Measurements from ENCODE around the gene GPR83.
"Not testable (repeated sequence)": the region's sequence is repeated elsewhere in the genome, so short reads cannot be mapped to it uniquely, and the experiment has no call there.

Gene GPR83

DNA sequence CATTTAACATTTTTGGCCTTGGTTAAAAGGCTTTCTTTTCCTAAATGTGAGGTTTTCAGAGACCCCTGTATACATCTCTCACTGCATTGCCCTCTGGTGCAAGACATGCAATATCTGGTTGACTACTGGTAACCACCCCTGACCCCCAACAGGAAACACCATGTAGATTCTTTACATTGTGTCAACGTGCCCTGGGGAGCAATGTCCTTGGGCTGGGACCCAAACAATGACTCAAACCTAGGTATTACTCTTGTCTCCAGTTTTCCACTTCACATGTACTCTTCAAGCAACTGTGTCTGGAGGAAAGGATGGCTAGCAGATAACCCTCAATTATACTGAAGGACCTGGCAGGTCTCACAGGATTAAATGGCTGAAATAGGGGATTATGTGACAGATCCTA lies 1.1 kb upstream of the GPR83 start:
- Mint-ChIP-seq H3K27ac (no peak overlapping the region), H3K36me3 (ENCODE audit: low read depth) (no peaks in the 10 kb centered on the region), H3K27me3 (peaks cover 54% of the 10 kb centered on the region), H3K4me3 (no peak overlapping the region), H3K9me3 (peaks cover 4% of the 10 kb centered on the region), H3K4me1 (ENCODE audit: low read depth) (peaks cover 17% of the 10 kb centered on the region)
- intact Hi-C loops (cut with micrococcal nuclease), result no loop called here

DNA sequence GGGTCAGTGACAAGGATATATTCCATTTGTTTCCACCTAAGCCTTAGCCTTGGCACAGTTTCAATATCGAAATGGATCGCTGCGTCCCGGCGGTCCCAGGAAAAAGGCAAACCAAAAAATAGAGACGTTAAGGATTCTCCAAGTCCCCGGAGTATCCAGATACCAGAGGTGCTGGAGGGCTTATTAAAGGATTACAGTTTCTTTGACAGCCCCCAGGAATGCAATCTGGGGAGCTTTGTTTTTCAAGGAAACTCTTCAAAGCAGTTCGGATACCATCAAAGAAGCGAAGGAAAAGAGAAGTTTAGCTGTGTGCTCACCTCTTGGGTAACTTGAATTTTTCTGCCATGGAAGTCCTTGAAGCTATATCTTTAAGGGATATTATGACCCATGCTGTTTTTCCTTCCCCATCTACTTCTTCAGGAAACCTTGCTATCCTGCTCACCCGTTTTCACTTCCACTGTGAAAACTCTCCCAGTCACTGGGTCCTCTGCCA lies 600 bp upstream of the GPR83 start:
- intact Hi-C loops (cut with micrococcal nuclease), result no loop called here
- peaks cover 17% of the 10 kb centered on the region for H3K4me1 Mint-ChIP-seq (ENCODE audit: low read depth)
- peaks cover 56% of the 10 kb centered on the region for H3K27me3 Mint-ChIP-seq
- no peak overlapping the region for H3K4me3 Mint-ChIP-seq
- no peaks in the 10 kb centered on the region for H3K36me3 Mint-ChIP-seq (ENCODE audit: low read depth)
- no peak overlapping the region for H3K27ac Mint-ChIP-seq
- no peaks in the 10 kb centered on the region for H3K9me3 Mint-ChIP-seq

DNA sequence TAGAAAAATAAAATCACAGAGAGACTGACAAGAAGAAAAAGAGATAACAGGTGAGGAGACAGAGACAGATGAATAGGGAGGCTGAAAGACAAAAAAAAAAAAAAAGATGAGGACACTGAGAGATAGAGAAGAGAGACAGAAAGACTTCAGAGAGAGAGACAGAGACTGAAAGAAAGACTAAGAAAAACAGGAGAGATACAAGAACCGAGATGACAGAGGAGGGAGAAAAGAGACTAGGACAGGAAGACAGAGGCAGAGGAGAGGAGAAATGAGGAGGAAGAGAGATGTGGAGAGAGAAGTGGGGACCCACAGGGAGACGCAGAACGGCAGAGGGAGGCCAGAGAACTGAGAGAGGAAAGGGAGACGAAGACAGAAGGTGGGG lies 771 bp downstream of the GPR83 start:
- peaks cover 17% of the 10 kb centered on the region for H3K4me1 Mint-ChIP-seq (ENCODE audit: low read depth)
- no peak overlapping the region for H3K4me3 Mint-ChIP-seq
- H3K9me3 Mint-ChIP-seq, result no peaks in the 10 kb centered on the region
- H3K36me3 Mint-ChIP-seq (ENCODE audit: low read depth), result no peaks in the 10 kb centered on the region
- H3K27ac Mint-ChIP-seq, result no peak overlapping the region
- peaks cover 56% of the 10 kb centered on the region for H3K27me3 Mint-ChIP-seq
- intact Hi-C loops (cut with micrococcal nuclease), result no loop called here

DNA sequence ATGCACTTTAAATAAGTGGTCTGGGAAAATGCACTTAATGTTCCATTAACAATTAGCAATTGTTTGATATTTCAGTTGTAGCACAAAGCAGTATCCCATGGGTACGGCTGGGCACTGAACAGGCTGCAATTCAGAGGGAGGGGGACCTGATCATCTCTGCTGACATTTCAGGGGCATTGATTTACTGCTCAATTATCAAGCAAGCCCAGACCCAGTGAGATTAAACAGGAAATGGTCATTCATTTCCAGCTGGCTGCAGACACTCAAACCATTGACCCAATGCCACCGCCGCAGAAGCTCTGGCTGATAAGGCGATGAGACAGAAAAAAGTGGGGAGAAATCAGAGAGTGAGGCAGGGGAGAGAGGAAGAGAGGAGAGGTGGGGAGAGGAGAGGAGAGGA lies 1.2 kb downstream of the GPR83 start:
- Mint-ChIP-seq H3K4me3 (no peak overlapping the region), H3K27me3 (peaks cover 56% of the 10 kb centered on the region), H3K4me1 (ENCODE audit: low read depth) (peaks cover 17% of the 10 kb centered on the region), H3K36me3 (ENCODE audit: low read depth) (no peaks in the 10 kb centered on the region), H3K27ac (no peak overlapping the region), H3K9me3 (no peaks in the 10 kb centered on the region)
- intact Hi-C loops (cut with micrococcal nuclease), result no loop called here

DNA sequence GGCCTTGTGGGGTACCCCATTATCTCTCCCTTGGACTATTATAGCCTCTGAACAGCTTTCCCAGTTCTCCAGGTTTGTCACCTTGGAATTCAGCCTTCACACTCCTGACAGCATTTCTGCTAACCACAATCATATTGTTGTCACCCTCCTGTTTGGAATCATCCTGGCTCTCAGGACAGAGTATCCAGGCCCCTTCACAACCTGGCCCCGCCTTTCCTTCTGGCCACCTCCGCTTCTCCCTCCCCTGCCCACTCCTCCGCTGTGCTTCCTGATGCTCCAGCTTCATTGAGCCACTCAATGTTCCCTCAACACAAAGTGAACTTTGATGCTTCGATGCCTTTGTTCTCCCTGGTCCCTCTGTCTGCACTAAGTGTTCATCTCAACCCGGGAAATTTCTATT lies 3.1 kb downstream of the GPR83 start:
- Mint-ChIP-seq H3K27me3 (peaks cover 53% of the 10 kb centered on the region), H3K4me1 (ENCODE audit: low read depth) (peaks cover 12% of the 10 kb centered on the region), H3K36me3 (ENCODE audit: low read depth) (no peaks in the 10 kb centered on the region), H3K9me3 (no peaks in the 10 kb centered on the region), H3K27ac (no peak overlapping the region), H3K4me3 (no peak overlapping the region)
- intact Hi-C loops (cut with micrococcal nuclease), result no loop called here

DNA sequence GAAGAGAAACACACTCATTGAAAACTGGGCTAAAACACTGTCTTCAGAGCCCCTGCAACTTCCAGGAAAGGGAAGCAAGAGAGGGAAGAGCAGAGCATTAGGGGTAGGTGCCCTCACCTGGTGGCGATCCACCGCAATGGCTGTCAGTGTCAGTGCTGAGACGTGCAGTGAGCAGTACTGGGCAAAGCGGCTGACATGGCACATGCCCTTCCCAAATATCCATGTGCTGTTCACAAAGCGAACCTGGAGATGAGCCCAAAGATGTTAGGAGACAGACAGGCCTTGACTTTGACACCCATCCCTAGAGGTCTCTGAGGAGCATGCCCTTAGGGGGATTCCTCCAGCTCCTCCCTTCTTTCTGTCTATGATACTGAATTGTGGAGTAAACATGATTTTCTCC lies 4.9 kb downstream of the GPR83 start:
- Mint-ChIP-seq H3K27me3 (peaks cover 35% of the 10 kb centered on the region), H3K4me1 (ENCODE audit: low read depth) (peaks cover 7% of the 10 kb centered on the region), H3K9me3 (no peaks in the 10 kb centered on the region), H3K27ac (no peak overlapping the region), H3K4me3 (no peak overlapping the region), H3K36me3 (ENCODE audit: low read depth) (no peaks in the 10 kb centered on the region)
- intact Hi-C loops (cut with micrococcal nuclease), result no loop called here

DNA sequence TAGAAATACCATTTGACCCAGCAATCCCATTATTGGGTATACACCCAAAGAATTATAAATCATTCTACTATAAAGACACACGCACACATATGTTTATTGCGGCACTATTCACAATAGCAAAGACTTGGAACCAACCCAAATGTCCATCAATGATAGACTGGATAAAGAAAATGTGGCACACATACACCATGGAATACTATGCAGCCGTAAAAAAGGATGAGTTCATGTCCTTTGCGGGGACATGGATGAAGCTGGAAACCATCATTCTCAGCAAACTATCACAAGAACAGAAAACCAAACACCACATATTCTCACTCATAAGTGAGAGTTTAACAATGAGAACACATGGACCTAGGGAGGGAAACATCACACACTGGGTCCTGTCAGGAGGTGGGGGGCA lies 9.3 kb downstream of the GPR83 start:
- H3K36me3 Mint-ChIP-seq (ENCODE audit: low read depth); H3K4me1 Mint-ChIP-seq (ENCODE audit: low read depth); H3K4me3 Mint-ChIP-seq; H3K9me3 Mint-ChIP-seq; H3K27ac Mint-ChIP-seq; intact Hi-C loops (cut with micrococcal nuclease); H3K27me3 Mint-ChIP-seq: not testable (repeated sequence)

DNA sequence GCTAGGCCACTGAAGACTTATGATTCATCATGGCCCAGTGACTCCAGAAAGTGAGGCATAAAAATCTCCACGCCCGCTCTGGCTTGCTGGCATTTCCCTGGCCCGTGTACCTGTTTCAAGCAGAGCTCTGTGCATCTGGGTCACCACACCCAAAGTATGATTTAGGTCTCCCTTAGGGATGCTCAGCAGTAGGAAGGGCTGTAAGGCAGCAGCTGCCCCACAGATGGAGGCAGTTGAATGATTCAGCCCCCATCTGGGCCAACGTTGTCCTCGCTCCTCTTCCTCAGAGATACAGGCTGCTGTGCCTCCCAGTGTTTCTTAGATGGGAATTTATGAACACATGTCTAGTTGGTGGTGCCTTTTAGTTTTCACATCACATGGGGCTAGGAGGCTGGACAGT lies 21.6 kb downstream of the GPR83 start:
- Mint-ChIP-seq H3K9me3 (no peaks in the 10 kb centered on the region), H3K4me3 (no peak overlapping the region), H3K4me1 (ENCODE audit: low read depth) (no peaks in the 10 kb centered on the region), H3K27ac (no peak overlapping the region), H3K27me3 (no peaks in the 10 kb centered on the region), H3K36me3 (ENCODE audit: low read depth) (no peaks in the 10 kb centered on the region)
- intact Hi-C loops (cut with micrococcal nuclease), result no loop called here

DNA sequence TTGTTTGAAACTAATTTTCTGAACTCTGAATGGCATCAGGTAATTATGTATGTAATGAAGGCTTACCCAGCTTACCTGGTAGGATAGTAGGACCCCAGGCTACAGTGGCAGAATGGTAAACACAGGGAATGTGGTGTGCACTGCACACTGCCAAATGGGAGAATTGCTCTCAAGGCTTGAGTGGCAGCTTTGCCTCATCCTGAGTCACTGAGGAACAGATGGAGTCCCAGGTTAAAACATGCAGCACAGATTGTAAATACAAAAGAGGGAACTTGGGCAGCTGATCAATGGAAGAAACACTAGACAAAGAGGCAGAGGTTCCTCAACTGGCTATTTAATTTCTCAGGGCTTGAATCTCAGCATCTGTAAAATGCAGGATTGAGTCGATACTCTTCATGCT lies 24.4 kb downstream of the GPR83 start:
- Mint-ChIP-seq H3K27ac (no peak overlapping the region), H3K9me3 (peaks cover 1% of the 10 kb centered on the region), H3K4me1 (ENCODE audit: low read depth) (no peaks in the 10 kb centered on the region), H3K36me3 (ENCODE audit: low read depth) (no peaks in the 10 kb centered on the region), H3K27me3 (peaks cover 2% of the 10 kb centered on the region), H3K4me3 (no peak overlapping the region)
- intact Hi-C loops (cut with micrococcal nuclease), result no loop called here

DNA sequence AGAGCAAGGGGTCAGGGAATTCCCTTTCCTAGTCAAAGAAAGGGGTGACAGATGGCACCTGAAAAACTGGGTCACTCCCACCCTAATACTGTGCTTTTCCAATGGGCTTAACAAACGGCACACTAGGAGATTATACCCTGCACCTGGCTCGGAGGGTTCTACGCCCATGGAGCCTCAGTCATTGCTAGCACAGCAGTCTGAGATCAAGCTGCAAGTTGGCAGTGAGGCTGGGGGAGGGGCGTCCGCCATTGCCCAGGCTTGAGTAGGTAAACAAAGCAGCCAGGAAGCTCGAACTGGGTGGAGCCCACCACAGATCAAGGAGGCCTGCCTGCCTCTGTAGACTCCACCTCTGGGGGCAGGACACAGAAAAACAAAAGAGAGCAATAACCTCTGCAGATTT lies 30.6 kb downstream of the GPR83 start:
- intact Hi-C loops (cut with micrococcal nuclease); H3K9me3 Mint-ChIP-seq; H3K4me1 Mint-ChIP-seq (ENCODE audit: low read depth); H3K27ac Mint-ChIP-seq; H3K27me3 Mint-ChIP-seq; H3K4me3 Mint-ChIP-seq; H3K36me3 Mint-ChIP-seq (ENCODE audit: low read depth): not testable (repeated sequence)

DNA sequence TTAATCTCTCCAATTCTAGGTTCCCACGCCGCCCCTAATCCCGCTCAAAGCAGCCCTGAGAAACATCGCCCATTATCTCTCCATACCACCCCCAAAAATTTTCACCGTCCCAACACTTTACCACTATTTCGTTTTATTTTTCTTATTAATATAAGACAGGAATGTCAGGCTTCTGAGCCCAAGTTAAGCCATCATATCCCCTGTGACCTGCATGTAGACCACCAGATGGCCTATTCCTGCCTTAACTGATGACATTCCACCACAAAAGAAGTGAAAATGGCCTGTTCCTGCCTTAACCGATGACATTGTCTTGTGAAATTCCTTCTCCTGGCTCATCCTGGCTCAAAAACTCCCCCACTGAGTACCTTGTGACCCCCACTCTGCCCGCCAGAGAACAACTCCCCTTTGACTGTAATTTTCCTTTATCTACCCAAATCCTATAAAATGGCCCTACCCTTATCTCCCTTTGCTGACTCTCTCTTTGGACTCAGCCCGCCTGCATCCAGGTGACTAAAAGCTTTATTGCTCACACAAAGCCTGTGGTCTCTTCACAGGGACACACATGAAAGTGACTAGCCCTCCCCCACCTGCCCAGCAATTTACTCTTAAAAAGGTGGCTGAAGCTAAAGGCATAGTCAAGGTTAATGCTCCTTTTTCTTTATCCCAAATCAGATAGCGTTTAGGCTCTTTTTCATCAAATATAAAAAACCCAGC lies 50.2 kb downstream of the GPR83 start:
- H3K36me3 Mint-ChIP-seq (ENCODE audit: low read depth); H3K4me1 Mint-ChIP-seq (ENCODE audit: low read depth); H3K4me3 Mint-ChIP-seq; H3K9me3 Mint-ChIP-seq; H3K27me3 Mint-ChIP-seq; intact Hi-C loops (cut with micrococcal nuclease); H3K27ac Mint-ChIP-seq: not testable (repeated sequence)

DNA sequence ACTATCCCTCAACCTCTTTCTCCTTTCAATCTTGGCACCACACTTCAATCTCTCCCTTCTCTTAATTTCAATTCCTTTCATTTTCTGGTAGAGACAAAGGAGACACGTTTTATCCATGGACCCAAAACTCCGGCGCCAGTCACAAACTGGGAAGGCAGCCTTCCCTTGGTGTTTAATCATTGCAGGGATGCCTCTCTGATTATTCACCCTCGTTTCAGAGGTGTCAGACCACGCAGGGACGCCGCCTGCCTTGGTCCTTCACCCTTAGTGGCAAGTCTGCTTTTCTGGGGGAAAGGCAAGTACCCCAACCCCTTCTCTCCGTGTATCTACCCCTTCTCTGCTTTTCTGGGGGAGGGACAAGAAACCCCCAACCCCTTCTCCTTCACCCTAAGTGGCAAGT lies 54.9 kb downstream of the GPR83 start:
- intact Hi-C loops (cut with micrococcal nuclease); H3K36me3 Mint-ChIP-seq (ENCODE audit: low read depth); H3K27me3 Mint-ChIP-seq; H3K4me3 Mint-ChIP-seq; H3K4me1 Mint-ChIP-seq (ENCODE audit: low read depth); H3K9me3 Mint-ChIP-seq; H3K27ac Mint-ChIP-seq: not testable (repeated sequence)

DNA sequence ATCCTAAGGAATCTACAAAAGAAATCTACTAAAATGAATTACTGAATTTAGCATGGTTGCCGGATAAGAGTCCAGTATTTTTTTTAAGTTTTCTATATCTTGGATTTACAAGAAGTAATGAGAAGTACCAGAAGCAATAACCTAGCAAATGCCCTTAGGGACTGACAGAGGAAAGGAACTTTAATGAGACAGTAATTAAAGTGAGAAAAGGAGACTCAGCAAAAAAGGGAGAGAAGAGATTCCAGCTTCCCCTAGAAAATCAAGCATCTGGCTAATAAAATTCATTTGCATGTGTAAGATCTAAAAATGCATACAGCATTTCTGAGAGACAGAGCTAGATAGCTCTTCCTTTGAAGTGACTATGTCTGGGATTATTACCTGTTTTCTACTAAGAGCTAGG lies 57.7 kb downstream of the GPR83 start:
- Mint-ChIP-seq H3K4me3 (no peak overlapping the region), H3K27ac (no peak overlapping the region), H3K4me1 (ENCODE audit: low read depth) (no peaks in the 10 kb centered on the region), H3K36me3 (ENCODE audit: low read depth) (no peaks in the 10 kb centered on the region), H3K9me3 (no peaks in the 10 kb centered on the region), H3K27me3 (peaks cover 1% of the 10 kb centered on the region)
- intact Hi-C loops (cut with micrococcal nuclease), result no loop called here

DNA sequence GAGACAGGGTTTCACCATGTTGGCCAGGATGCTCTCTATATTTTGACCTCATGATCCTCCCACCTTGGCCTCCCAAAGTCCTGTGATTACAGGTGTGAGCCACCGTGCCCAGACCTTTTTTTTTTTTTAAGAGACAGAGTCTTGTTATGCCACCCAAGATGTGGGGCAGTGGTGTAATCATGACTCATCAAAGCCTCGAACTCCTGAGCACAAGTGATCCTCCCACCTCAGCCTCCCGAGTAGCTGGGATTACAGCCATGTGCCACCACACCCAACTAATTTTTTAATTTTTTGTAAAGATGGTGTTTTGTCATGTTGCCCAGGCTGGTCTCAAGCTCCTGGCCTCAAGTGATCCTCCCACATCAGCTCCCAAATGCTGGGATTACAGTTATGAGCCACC lies 59.0 kb downstream of the GPR83 start:
- peaks cover 1% of the 10 kb centered on the region for H3K27me3 Mint-ChIP-seq
- H3K4me3 Mint-ChIP-seq, result no peak overlapping the region
- no peak overlapping the region for H3K27ac Mint-ChIP-seq
- H3K9me3 Mint-ChIP-seq, result no peaks in the 10 kb centered on the region
- no peaks in the 10 kb centered on the region for H3K36me3 Mint-ChIP-seq (ENCODE audit: low read depth)
- no peaks in the 10 kb centered on the region for H3K4me1 Mint-ChIP-seq (ENCODE audit: low read depth)
- intact Hi-C loops (cut with micrococcal nuclease), result no loop called here

DNA sequence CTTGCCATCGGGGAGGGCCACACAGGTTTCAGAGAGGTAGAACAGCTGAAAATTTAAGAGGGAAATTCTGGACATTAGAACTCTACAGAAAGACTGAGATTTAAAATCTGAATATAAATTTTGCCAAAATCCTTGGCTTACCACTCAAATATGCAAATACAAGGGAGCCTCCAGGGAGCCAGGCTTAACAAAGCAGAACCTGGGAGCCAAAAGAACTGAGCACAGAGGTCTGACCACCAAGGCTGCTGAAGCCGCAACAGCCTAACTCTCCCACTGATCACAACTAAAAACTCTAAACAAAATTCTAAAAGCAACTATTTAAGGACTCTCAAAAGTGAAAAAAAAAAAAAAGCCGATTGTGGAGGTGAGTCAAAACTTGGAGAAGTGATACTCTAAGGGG lies 62.6 kb downstream of the GPR83 start:
- Mint-ChIP-seq H3K36me3 (ENCODE audit: low read depth) (no peaks in the 10 kb centered on the region), H3K4me1 (ENCODE audit: low read depth) (no peaks in the 10 kb centered on the region), H3K9me3 (no peaks in the 10 kb centered on the region), H3K27ac (no peak overlapping the region), H3K4me3 (no peak overlapping the region), H3K27me3 (peaks cover 1% of the 10 kb centered on the region)
- intact Hi-C loops (cut with micrococcal nuclease), result no loop called here

Measured in dendritic cell treated with granulocyte-macrophage colony-stimulating factor and Interleukin-4, amounts not matched to agents 40 ng/mL and 50 ng/mL, for 4 days (primary cell).